NOMO-1 treated with DMSO at 0.1 percent for 48 hours (cell line): ENCODE data around the gene MUCL3.
A peak's percentile ranks its signal among the peaks of the same experiment; 100 is the strongest.
"Not testable (repeated sequence)": the region's sequence is repeated elsewhere in the genome, so short reads cannot be mapped to it uniquely, and the experiment has no call there.

ENCODE experiments used
- DNase-seq: peaks from one replicate; lab custom pipeline; 2025; ENCODE audit not compliant: unreplicated experiment; lab: John Stamatoyannopoulos, UW

Gene MUCL3

GRCh38 chr6:30979141-30979540, 38.4 kb downstream of the MUCL3 start:
- DNase-seq, result no peak

- no peak for DNase-seq
Measured at GRCh38 chr6:30979690-30980089, 38.9 kb downstream of the MUCL3 start.

- no peak for DNase-seq
Measured at GRCh38 chr6:30981942-30982772, 41.4 kb downstream of the MUCL3 start.

GRCh38 chr6:30983439-30983838, 42.7 kb downstream of the MUCL3 start, which contains the start of gene MUC21:
Gene MUC21, plus strand, starts transcription at chr6:30983718. Its CDS starts 241 bp downstream, at chr6:30983959.
- no peak for DNase-seq

- no peak for DNase-seq
Measured at GRCh38 chr6:30985490-30985889, 44.7 kb downstream of the MUCL3 start.

GRCh38 chr6:30987304-30987703, 46.5 kb downstream of the MUCL3 start:
- DNase-seq, result no peak

GRCh38 chr6:30988209-30988825, 47.5 kb downstream of the MUCL3 start:
- no peak for DNase-seq

- DNase-seq, result no peak
Measured at GRCh38 chr6:30990422-30991086, 49.8 kb downstream of the MUCL3 start.

- DNase-seq, result no peak
Measured at GRCh38 chr6:30991891-30992290, 51.1 kb downstream of the MUCL3 start.

- peak; percentile 96 for DNase-seq
Measured at GRCh38 chr6:30997301-30997700, 56.5 kb downstream of the MUCL3 start.

GRCh38 chr6:30998785-30999184, 58.0 kb downstream of the MUCL3 start:
- DNase-seq, result no peak

- not testable (repeated sequence) for DNase-seq
Measured at GRCh38 chr6:31000067-31000860, 59.5 kb downstream of the MUCL3 start.

- no peak for DNase-seq
Measured at GRCh38 chr6:31001281-31001888, 60.6 kb downstream of the MUCL3 start.

- no peak for DNase-seq
Measured at GRCh38 chr6:31002471-31002870, 61.7 kb downstream of the MUCL3 start.
